Activated naive CD8-positive, alpha-beta T cell treated with anti-CD3 and anti-CD28 coated beads, Interleukin-2, amount 10 ng/mL, durations not matched to agents 7 days and 5 days (primary cell): ENCODE results near the gene PPM1F. TPM values are rescaled to one million over a fixed set of nuclear protein-coding genes. Genes with fewer than 3 reads are reported as not detected.

ENCODE experiments used
- ATAC-seq: fragments of 150-1000 bp; cut with Tn5 transposase; one replicate; pipeline ENCODE4 v1.10.0; 2021; ENCODE audit warnings: low read depth, moderate library complexity
- POLR2A ChIA-PET: fragments of 350-600 bp; sonication (Branson Sonifier 250); formaldehyde crosslinking; loops from one replicate; lab custom pipeline; 2021; ENCODE audit warnings: antibody characterized with exemption; lab: Charles Lee
- DNase-seq: peaks from one replicate; pipeline ENCODE4 v3.0.0; 2021
- H3K27ac Mint-ChIP-seq: one replicate; pipeline ENCODE4 v1.8.0; 2022; ENCODE audit warnings: mild to moderate bottlenecking, mixed read lengths
- H3K27me3 Mint-ChIP-seq: one replicate; pipeline ENCODE4 v1.8.0; 2022; ENCODE audit warnings: mild to moderate bottlenecking, moderate library complexity, mixed read lengths
- H3K36me3 Mint-ChIP-seq: one replicate; pipeline ENCODE4 v1.8.0; 2021; ENCODE audit warnings: mild to moderate bottlenecking, mixed read lengths
- H3K4me1 Mint-ChIP-seq: one replicate; pipeline ENCODE4 v1.8.0; 2021; ENCODE audit warnings: mixed read lengths
- H3K4me3 Mint-ChIP-seq: one replicate; pipeline ENCODE4 v1.8.0; 2022; ENCODE audit warnings: mild to moderate bottlenecking, moderate library complexity, mixed read lengths
- H3K9me3 Mint-ChIP-seq: one replicate; pipeline ENCODE4 v1.8.0; 2021; ENCODE audit warnings: mixed read lengths
- total RNA-seq, 2 experiments: library from RNA; stranded (reverse); gene quantifications; one replicate each; pipeline ENCODE4 v1.2.3, GENCODE V29; 2021

PPM1F gene
- total RNA-seq, 2 experiments from 2014 or later = 19.5 to 21.6 TPM

DNA sequence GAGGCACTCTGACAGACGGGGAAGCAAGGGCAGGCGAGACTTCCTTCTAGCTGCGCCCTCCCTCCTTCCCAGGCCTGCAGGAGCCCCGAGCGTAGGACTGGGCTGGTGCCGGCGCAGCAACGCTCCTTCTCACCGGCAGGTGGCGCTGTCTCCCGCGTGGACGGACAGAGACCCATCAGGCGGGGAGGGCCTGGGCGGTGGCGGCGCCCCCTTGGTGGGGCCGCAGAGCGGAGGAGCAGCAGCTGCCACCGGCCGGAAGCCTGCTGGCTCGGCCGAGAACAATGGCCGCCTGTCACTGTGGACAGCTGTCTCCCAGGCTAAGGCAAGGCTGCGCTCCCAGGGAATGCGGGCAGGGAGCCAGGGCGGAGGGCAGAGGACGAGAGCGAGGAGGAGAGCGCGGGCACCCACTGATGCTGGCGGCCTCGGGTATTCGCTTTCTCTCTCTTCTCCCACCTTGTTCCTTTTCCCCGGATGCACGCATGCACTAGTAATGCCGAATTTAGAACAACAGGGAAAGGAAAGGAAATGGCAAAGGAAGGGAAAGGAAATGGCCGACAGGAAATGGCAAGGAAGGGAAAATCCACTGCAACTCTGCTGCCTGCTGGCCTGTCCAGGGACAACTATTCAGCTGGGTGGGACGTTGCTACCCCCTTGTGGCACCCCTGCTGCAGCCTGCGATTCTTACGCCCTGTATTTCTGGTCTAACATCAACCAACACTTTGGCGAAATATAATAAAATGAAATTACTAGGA is 14.4 kb downstream of the PPM1F start:
- Mint-ChIP-seq H3K36me3 (no peaks in the 10 kb centered on the region), H3K9me3 (no peaks in the 10 kb centered on the region), H3K4me3 (peak overlapping the region; percentile 84), H3K4me1 (peaks cover 46% of the 10 kb centered on the region), H3K27me3 (no peaks in the 10 kb centered on the region), H3K27ac (peak overlapping the region; percentile 81)
- ATAC-seq (peak; percentile 98), DNase-seq (peak; percentile 95)
- POLR2A ChIA-PET = interaction anchor here (1.7 to 2.2 kb wide), 2 partner anchors 15 to 203 kb away, joined by 5 to 8 read pairs; partner anchors contain the start of genes PPM1F and YPEL1

DNA sequence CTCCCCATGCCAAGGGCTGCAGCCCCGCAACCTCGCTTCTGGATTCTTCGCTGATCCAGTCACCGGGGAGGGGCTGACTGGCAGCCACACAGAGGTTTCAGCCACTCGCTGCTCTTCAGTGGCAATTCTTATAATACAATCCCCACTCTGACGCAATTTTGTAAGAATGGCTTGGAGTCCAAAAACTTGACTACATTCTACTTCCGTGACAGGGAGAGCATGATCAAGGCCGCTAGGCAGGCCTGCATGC is 14.9 kb downstream of the PPM1F start:
- peak overlapping the region; percentile 84 for H3K4me3 Mint-ChIP-seq

DNA sequence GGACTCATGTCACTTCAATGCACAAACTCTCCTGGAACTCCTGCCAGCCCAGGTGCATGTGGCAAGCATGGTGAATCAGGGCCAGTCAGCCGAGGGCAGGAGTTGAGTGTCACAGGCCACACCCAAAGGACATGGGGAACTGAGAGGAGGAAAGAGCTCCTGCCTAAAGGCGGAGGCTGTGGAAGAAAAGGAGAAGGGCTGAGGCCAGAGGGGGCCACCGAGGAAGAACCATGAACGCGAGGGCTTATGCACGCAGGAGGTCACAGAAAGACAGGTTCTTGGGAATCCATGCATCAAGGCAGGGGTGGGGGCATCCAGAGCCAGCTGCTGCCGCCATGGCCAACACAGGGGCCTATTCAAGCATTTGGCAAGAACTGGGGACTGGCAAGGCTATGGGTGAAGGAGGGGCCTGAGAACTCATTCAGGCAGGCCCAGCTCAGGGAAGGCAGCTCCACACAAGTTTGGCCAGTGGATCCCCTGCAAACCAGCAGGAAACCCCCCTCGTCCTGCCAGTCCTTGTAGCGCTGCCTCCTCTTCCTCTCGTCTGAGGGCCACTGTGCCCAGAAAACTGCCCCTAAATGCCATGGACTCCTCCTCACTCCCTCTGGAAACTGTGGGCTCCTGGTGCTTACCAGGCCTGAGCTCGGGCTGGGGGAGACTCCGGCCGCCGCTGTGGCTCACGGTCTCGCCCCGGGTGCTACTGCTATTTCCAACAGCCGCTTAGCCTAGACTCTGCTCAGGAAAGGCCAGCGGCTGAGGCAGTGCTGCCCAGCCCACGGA is 15.4 kb downstream of the PPM1F start:
- no peak for DNase-seq
- POLR2A ChIA-PET = interaction anchor here (0.5 to 2.2 kb wide), 4 partner anchors 13 to 202 kb away, joined by 3 to 8 read pairs (median 4); partner anchors contain the start of genes PPM1F and YPEL1
- Mint-ChIP-seq H3K4me3 (no peak overlapping the region), H3K36me3 (no peaks in the 10 kb centered on the region), H3K9me3 (no peaks in the 10 kb centered on the region), H3K27me3 (no peaks in the 10 kb centered on the region), H3K27ac (peak overlapping the region; percentile 31), H3K4me1 (peaks cover 39% of the 10 kb centered on the region)
- ATAC-seq = no peak

More for the DNA sequence above, 14.9 kb downstream of the PPM1F start:
- no peaks in the 10 kb centered on the region for H3K36me3 Mint-ChIP-seq
- ATAC-seq (no peak), DNase-seq (no peak)
- H3K27me3 Mint-ChIP-seq = no peaks in the 10 kb centered on the region
- no peaks in the 10 kb centered on the region for H3K9me3 Mint-ChIP-seq
- POLR2A ChIA-PET = interaction anchor here (1.7 to 2.2 kb wide), 2 partner anchors 15 to 202 kb away, joined by 5 to 8 read pairs; partner anchors contain the start of genes PPM1F and YPEL1
- peaks cover 43% of the 10 kb centered on the region for H3K4me1 Mint-ChIP-seq
- H3K27ac Mint-ChIP-seq = peak overlapping the region; percentile 81

DNA sequence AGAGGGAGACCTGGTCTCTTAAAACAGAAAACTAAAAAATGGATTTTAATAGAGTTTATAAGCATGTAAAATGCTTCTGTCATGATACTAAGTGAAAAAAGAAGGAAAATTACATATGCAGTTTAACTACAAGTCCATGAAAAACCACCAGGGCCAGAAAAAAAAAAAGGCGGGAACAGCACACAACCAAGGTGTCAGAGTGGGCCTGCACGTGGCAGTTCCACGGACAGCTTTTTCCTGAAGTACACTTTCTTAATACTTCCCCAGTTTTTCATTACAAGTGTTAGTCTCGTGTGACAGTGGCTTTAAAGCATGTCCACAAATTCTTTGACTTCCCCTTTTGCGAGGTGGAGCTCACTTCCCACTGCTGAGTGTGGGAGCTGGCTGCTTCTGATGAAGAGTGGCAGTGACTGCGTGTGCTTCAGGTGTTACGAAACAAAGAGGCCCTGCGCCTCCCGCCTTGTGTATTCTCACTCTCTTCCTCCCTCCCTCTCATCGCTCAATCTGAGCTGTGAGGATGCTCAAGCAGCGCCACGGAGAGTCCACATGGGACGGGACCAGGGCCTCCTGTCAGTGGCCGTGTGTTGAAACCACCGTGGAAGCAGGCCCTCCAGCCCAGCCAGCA is 16.4 kb downstream of the PPM1F start:
- POLR2A ChIA-PET = interaction anchor here (1.5 to 2.2 kb wide), 2 partner anchors 16 to 201 kb away, joined by 4 to 5 read pairs; partner anchors contain the start of genes PPM1F and YPEL1
- Mint-ChIP-seq H3K27me3 (no peaks in the 10 kb centered on the region), H3K9me3 (no peaks in the 10 kb centered on the region), H3K27ac (no peak overlapping the region), H3K4me3 (no peak overlapping the region), H3K36me3 (no peaks in the 10 kb centered on the region), H3K4me1 (peaks cover 32% of the 10 kb centered on the region)
- ATAC-seq (no peak), DNase-seq (no peak)

DNA sequence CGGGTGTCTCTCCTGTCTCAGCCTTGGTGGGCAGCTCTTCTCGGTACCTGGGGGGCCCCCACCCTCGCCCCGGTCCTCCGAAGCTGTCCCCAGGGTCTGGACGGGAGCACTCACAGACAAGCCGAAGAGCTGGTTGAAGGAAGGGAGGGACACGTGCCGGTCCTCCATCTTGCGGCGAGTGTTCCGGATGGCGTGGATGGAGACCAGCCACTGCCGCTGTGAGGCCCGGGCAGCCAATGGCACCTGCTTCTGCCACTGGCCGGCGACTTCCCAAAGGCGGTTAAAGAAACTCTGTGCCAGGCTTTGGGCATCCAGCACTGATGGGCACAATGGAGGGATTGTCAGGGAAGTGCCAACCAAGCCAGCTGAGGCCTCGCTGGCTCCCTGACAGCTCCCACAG is 18.7 kb downstream of the PPM1F start:
- no peaks in the 10 kb centered on the region for H3K9me3 Mint-ChIP-seq
- ATAC-seq = no peak
- H3K4me1 Mint-ChIP-seq = peaks cover 14% of the 10 kb centered on the region
- no peak overlapping the region for H3K27ac Mint-ChIP-seq
- H3K4me3 Mint-ChIP-seq = no peak overlapping the region
- POLR2A ChIA-PET = no interaction called here
- no peaks in the 10 kb centered on the region for H3K27me3 Mint-ChIP-seq
- no peak for DNase-seq
- no peaks in the 10 kb centered on the region for H3K36me3 Mint-ChIP-seq

DNA sequence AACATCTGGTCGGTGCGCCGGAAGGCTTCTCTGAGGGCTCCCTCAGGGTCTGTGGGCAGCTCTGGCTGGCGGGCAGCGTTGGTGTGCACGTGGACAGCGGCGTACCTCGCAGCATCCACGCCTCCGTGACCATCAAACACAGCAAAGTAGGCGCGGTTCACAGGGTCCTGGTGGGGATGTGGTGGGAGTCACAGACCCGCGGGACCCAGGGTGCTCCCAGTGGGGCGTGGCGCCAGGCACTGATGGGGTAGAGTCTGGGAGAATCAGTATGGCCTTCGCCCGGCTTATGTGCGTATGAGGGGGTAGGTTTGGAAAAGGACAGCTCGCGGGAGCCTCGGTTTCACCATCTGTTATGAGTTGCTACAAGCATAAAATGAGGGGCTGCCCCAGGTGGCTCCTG is 19.2 kb downstream of the PPM1F start:
- Mint-ChIP-seq H3K27me3 (no peaks in the 10 kb centered on the region), H3K36me3 (no peaks in the 10 kb centered on the region), H3K4me1 (peaks cover 12% of the 10 kb centered on the region), H3K9me3 (no peaks in the 10 kb centered on the region), H3K4me3 (no peak overlapping the region), H3K27ac (no peak overlapping the region)
- no peak for DNase-seq
- ATAC-seq = no peak
- POLR2A ChIA-PET = no interaction called here

DNA sequence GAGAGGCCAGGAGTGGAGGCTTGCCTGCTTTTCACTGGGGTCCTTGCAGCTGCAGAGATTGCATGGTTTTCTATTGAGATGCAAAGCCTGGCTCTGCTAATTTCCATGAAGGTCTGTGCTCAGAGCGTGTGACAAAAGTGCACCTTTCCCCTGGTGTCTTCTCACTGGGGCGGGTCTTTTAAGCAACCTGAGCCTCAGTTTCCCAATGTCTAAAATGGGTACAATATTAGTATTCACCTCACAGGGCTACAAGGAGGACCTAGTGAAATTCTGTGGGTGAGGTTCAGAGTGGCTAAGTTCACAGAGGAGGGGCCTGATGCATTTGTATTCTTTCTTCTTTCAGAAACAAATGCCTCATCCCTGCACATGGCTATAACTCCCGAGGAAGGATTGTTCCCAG is 20.3 kb downstream of the PPM1F start:
- ATAC-seq = no peak
- DNase-seq = no peak
- Mint-ChIP-seq H3K27ac (no peak overlapping the region), H3K27me3 (no peaks in the 10 kb centered on the region), H3K4me3 (no peak overlapping the region), H3K4me1 (peaks cover 4% of the 10 kb centered on the region), H3K36me3 (no peaks in the 10 kb centered on the region), H3K9me3 (no peaks in the 10 kb centered on the region)
- POLR2A ChIA-PET = no interaction called here

DNA sequence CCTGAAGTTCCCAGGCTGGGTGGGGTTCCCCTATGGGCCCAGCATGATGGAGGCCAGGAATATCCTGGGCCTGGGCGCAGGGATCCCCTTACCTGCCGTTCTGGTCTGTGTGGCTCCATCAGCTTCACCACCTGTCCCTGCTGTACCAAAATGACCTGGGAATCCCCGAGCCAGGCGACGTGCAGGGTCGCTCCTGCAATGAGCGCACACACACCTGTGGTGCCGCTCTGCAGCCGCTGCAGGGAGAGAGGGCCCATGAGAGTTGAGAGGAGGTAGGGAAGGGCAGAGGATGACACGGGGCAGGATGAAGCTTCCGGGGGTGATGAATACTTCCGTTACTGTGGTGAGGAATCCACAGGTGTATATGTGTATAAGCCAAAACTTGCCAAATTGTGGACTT is 21.6 kb downstream of the PPM1F start:
- Mint-ChIP-seq H3K36me3 (no peaks in the 10 kb centered on the region), H3K27ac (no peak overlapping the region), H3K4me3 (no peak overlapping the region), H3K27me3 (no peaks in the 10 kb centered on the region), H3K9me3 (no peaks in the 10 kb centered on the region), H3K4me1 (peaks cover 4% of the 10 kb centered on the region)
- POLR2A ChIA-PET = no interaction called here
- DNase-seq = no peak
- no peak for ATAC-seq

DNA sequence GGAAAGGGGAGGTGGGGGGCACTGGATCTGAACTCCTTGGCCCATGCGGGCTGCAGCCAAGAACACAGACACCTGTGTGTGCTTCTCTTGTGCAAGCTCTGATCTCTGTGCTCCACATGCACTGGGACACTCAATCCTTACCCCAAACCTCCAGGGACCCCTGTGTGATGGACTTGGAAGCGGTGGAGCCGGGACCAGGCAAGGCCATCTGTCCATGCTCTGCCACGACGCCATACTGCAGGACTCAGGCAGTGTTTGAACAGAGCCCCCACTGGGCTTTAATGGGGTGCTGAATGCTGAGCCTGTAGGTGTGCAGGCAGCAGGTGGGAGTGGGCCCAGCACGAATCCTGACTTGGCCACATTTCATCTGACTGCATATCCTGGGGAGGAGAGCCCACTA is 23.4 kb downstream of the PPM1F start:
- Mint-ChIP-seq H3K9me3 (no peaks in the 10 kb centered on the region), H3K4me1 (peaks cover 4% of the 10 kb centered on the region), H3K27me3 (no peaks in the 10 kb centered on the region), H3K36me3 (no peaks in the 10 kb centered on the region), H3K27ac (no peak overlapping the region), H3K4me3 (no peak overlapping the region)
- POLR2A ChIA-PET = no interaction called here
- no peak for ATAC-seq
- DNase-seq = no peak

DNA sequence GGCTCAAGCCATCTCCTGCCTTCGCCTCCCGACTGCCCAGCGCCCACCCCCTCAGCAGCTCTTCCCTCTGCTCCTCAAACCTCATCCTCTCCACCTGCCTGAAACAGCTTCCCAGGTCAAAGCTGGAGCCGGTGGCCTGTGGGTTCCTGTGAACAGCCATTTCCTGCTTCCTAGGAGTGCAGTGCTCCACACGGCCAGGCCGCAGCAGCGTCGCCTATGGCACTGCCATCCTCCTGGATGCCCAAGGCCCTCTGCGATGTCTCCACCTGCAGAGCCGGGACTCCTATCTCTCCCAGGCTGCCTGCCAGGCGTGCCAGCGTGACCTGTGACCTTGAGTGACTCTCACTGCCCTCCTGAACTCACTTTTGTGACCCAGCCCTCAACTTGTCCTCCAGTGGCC is 24.6 kb downstream of the PPM1F start:
- H3K4me3 Mint-ChIP-seq = no peak overlapping the region
- H3K4me1 Mint-ChIP-seq = peaks cover 4% of the 10 kb centered on the region
- H3K27ac Mint-ChIP-seq = no peak overlapping the region
- H3K36me3 Mint-ChIP-seq = no peaks in the 10 kb centered on the region
- H3K27me3 Mint-ChIP-seq = no peaks in the 10 kb centered on the region
- no peaks in the 10 kb centered on the region for H3K9me3 Mint-ChIP-seq
- DNase-seq = no peak
- POLR2A ChIA-PET = no interaction called here
- ATAC-seq = no peak

DNA sequence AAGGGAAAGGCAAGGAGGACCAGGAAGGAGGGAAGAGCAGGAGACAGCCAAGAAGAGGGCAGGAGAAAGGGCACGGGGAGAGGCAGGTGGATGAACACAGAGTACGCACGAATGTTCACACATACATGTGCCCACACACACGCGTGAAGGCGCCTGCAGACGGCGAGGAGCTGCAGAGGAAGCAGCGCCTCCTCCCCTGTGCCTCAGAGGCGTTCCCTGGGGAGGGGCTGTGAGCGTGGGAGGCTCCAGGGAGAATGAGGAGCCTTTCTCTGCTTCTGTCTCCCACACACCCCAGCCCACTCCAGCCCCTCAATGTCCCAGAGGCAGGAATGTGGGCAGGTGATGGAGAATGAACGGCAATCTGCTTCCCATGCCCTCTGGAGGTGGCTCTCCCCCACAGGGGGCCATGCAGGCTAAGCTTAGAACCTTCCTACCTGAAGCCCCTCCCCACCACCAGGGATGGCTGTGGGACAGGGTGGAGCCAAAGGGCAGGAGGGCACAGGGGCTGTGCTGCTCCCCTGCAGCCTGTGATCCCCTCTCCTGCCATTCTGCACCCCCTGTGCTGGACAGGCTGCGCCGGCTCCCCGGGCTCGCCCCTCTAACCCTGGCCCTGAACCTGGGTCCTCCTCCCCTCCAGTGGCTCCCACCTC is 25.3 kb downstream of the PPM1F start:
- DNase-seq = no peak
- POLR2A ChIA-PET = no interaction called here
- no peaks in the 10 kb centered on the region for H3K27me3 Mint-ChIP-seq
- peaks cover 4% of the 10 kb centered on the region for H3K4me1 Mint-ChIP-seq
- H3K9me3 Mint-ChIP-seq = no peaks in the 10 kb centered on the region
- H3K27ac Mint-ChIP-seq = no peak overlapping the region
- no peak overlapping the region for H3K4me3 Mint-ChIP-seq
- ATAC-seq = no peak
- H3K36me3 Mint-ChIP-seq = no peaks in the 10 kb centered on the region

DNA sequence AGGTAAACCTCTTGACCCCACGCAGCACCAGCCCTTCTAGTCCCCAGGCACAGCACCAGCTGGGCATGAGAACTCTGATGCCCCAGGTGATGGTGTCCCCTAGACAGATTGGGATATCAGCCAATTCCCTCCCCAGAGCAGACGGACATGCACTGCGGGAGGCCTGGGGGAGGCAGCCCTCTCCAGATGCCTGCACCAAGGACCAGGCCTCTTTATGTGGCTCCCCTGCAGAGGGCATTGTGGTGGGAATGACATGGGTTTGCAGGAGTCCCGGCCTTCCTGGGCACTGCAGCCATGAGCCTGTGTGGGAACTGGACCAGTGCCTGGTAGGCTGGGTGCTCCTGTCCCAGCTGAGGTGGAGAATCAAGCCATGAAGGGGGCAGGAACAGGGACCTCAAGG is 25.9 kb downstream of the PPM1F start:
- Mint-ChIP-seq H3K4me3 (no peak overlapping the region), H3K9me3 (no peaks in the 10 kb centered on the region), H3K4me1 (peaks cover 4% of the 10 kb centered on the region), H3K27me3 (no peaks in the 10 kb centered on the region), H3K27ac (no peak overlapping the region), H3K36me3 (no peaks in the 10 kb centered on the region)
- POLR2A ChIA-PET = no interaction called here
- no peak for ATAC-seq
- DNase-seq = no peak

DNA sequence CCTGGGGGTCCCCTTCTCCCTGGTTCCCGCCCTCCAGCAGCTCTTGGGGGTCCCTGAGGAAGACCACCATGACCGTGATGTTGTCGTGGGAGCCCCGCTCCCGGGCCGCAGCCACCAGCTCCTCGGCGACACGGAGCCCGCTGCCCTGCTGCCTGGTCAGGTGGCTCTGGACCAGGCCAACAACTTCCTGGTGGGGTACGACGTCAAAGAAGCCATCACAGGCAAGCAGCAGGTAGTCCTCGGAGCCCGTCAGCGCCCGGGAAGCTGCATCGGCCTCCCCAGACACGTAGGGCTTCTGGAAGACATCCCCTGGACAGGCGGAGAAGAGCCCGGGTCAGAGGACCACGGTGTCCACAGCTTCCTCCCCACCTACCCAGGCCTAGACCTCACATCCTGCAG is 29.5 kb downstream of the PPM1F start:
- DNase-seq = no peak
- H3K27ac Mint-ChIP-seq = no peak overlapping the region
- H3K36me3 Mint-ChIP-seq = no peaks in the 10 kb centered on the region
- H3K4me1 Mint-ChIP-seq = no peaks in the 10 kb centered on the region
- H3K4me3 Mint-ChIP-seq = no peak overlapping the region
- ATAC-seq = no peak
- POLR2A ChIA-PET = no interaction called here
- H3K27me3 Mint-ChIP-seq = no peaks in the 10 kb centered on the region
- no peaks in the 10 kb centered on the region for H3K9me3 Mint-ChIP-seq
